ENCODE data around the gene NDUFS6.
"Not testable (repeated sequence)": the region's sequence is repeated elsewhere in the genome, so short reads cannot be mapped to it uniquely, and the experiment has no call there.

- TF ChIP-seq CTCF, POLR2A (IDR thresholded peaks at IDR 0.05): not testable (repeated sequence)
Measured at GRCh38 chr5:1816495-1817089, 15.4 kb downstream of the NDUFS6 start.

Data from lower leg skin (tissue), 3 donors.